HCT116 (cell line): ENCODE measurements around the gene CD74.

Experiments used
- CEBPB ChIP-seq: IDR thresholded peaks from 2 replicates; pipeline ENCODE4 v1.6.1; 2012; ENCODE audit warnings: low read depth
- CTCF ChIP-seq, 3 experiments: fragments of 200-600 bp in 1 of 3; sonication (generic) in 1 of 3; IDR thresholded peaks in 2 of 3; conservative IDR thresholded peaks in 1 of 3; 2 replicates each; pipeline ENCODE4 v1.5.1; 2012 to 2017; ENCODE audit warnings: low read depth in 2 of 3, low read length in 2 of 3, antibody characterized with exemption in 1 of 3, borderline replicate concordance in 1 of 3, control low read depth in 1 of 3, mild to moderate bottlenecking in 1 of 3, mixed read lengths in 1 of 3, mixed run types in 1 of 3, moderate library complexity in 1 of 3; ENCODE audit not compliant: insufficient read depth in 1 of 3
- ELF1 ChIP-seq: IDR thresholded peaks from 2 replicates; pipeline ENCODE4 v1.6.1; 2012; ENCODE audit warnings: low read depth, borderline replicate concordance
- EZH2phosphoT487 ChIP-seq: fragments of 200-600 bp; IDR thresholded peaks from 2 replicates; pipeline ENCODE4 v1.6.1; 2018; ENCODE audit warnings: antibody characterized with exemption, borderline replicate concordance
- JUND ChIP-seq: IDR thresholded peaks from 2 replicates; pipeline ENCODE4 v1.6.1; 2012
- MAX ChIP-seq: IDR thresholded peaks from 2 replicates; pipeline ENCODE4 v1.6.1; 2012
- POLR2A ChIP-seq: IDR thresholded peaks from 2 replicates; pipeline ENCODE4 v1.7.0; 2011; ENCODE audit warnings: borderline replicate concordance; ENCODE audit not compliant: insufficient read depth, insufficient read length; ENCODE audit errors: extremely low read depth
- POLR2AphosphoS5 ChIP-seq: IDR thresholded peaks from 2 replicates; pipeline ENCODE4 v1.6.1; 2011; ENCODE audit warnings: mild to moderate bottlenecking, low read depth, low read length, moderate library complexity
- RAD21 ChIP-seq: IDR thresholded peaks from 2 replicates; pipeline ENCODE4 v1.6.1; 2012; ENCODE audit warnings: low read depth, mild to moderate bottlenecking

GRCh38 chr5:150361301-150361700, 51.4 kb downstream of the CD74 start:
- TF ChIP-seq POLR2A (no peak), ELF1 (no peak), CTCF (IDR thresholded peaks at IDR 0.05 in 2 of 3, conservative IDR thresholded peaks at IDR 0.05 in 1 of 3; ENCODE audit: borderline replicate concordance in 1 of 3, insufficient read depth in 1 of 3, low read depth in 2 of 3, low read length in 2 of 3) (no peak), MAX (no peak), RAD21 (no peak), JUND (no peak), CEBPB (no peak), EZH2phosphoT487 (no peak), POLR2AphosphoS5 (no peak)
